Ovary (tissue), 3 donors: ENCODE measurements around the gene ELAVL1.

Experiments
- CTCF ChIP-seq, 3 donors: fragments of 450-650 bp in 2 of 3; fragments of 200-600 bp in 1 of 3; IDR thresholded peaks; one replicate each; pipeline versions ENCODE4 v1.5.1 to v1.8.0; 2016 to 2022; ENCODE audit warnings: antibody characterized with exemption in 3 of 3, mild to moderate bottlenecking in 1 of 3
- POLR2A ChIP-seq: fragments of 450-650 bp; IDR thresholded peaks from one replicate; pipeline ENCODE4 v1.6.1; 2017; ENCODE audit warnings: antibody characterized with exemption, mild to moderate bottlenecking, moderate library complexity
- donor health status: DM: no; HTN: no; CAD: no.

GRCh38 chr19:7910321-7911161 is 94.9 kb downstream of the ELAVL1 start:
- TF ChIP-seq CTCF (IDR thresholded peaks at IDR 0.05) = no peak
- TF ChIP-seq POLR2A = no peak
